Measurements from ENCODE around the gene ZCCHC7.
"Not testable (repeated sequence)": the region's sequence is repeated elsewhere in the genome, so short reads cannot be mapped to it uniquely, and the experiment has no call there.

Gene ZCCHC7

DNA sequence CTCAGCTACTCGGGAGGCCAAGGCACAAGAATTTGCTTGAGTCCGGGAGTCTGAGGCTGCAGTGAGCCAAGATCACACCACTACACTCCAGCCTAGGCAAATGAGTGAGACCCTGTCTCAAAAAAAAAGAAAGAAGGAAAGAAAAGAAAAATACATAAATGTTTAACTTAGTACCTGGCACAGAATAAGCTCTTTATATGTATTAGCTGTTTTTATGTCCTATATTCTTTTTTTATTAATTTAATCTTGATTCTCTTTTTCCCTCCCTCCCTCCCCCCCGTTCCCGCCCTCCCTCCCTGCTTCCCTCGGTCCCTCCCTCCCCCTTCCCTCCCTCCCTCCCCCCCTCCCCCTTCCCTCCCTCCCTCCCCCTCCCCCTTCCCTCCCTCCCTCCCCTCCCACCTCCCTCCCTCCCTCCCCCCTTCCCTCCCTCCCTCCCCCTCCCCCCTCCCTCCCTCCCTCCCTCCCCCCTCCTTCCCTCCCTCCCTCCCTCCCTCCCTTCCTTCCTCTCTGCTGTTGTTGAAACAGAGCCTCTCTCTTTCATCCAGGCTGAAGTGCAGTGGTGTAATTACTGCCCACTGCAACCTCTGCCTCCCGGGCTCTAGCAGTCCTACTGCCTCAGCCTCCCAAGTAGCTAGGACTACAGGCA lies 166.3 kb downstream of the ZCCHC7 start:
- H3K4me3 ChIP-seq (ENCODE audit: low read depth, low read length), result no peak overlapping the region
- H3K27ac ChIP-seq, result no peak overlapping the region
- no peaks in the 10 kb centered on the region for H3K36me3 ChIP-seq
- no peak for DNase-seq
- H3K9me3 ChIP-seq (ENCODE audit: severe bottlenecking), result no peaks in the 10 kb centered on the region
- TF ChIP-seq, protein P1, sequence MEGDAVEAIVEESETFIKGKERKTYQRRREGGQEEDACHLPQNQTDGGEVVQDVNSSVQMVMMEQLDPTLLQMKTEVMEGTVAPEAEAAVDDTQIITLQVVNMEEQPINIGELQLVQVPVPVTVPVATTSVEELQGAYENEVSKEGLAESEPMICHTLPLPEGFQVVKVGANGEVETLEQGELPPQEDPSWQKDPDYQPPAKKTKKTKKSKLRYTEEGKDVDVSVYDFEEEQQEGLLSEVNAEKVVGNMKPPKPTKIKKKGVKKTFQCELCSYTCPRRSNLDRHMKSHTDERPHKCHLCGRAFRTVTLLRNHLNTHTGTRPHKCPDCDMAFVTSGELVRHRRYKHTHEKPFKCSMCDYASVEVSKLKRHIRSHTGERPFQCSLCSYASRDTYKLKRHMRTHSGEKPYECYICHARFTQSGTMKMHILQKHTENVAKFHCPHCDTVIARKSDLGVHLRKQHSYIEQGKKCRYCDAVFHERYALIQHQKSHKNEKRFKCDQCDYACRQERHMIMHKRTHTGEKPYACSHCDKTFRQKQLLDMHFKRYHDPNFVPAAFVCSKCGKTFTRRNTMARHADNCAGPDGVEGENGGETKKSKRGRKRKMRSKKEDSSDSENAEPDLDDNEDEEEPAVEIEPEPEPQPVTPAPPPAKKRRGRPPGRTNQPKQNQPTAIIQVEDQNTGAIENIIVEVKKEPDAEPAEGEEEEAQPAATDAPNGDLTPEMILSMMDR (IDR thresholded peaks at IDR 0.05; ENCODE audit: low read depth, low read length), result no peak
- H3K27me3 ChIP-seq (ENCODE audit: insufficient read depth, low read depth, severe bottlenecking), result no peaks in the 10 kb centered on the region

DNA sequence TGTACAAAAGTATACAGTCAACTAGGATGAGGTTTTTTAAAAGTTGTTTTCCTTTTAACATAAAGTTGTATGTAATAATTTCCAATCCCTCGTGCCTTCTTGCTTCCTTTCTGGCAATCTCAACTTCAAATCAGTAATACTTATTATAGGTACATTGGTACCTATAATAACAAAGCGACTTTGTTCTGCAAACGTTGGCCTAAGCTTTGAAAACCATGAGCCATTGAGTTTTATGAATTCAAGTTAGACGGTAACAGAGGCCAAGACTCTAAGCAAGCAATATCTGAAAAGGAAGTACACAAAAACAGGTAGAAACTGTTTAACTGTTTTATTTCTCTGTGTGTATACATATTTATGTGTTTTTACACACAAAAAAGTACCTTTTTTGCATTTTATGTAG lies 166.9 kb downstream of the ZCCHC7 start:
- no peaks in the 10 kb centered on the region for H3K27me3 ChIP-seq (ENCODE audit: insufficient read depth, low read depth, severe bottlenecking)
- no peak overlapping the region for H3K27ac ChIP-seq
- TF ChIP-seq, protein P1 (IDR thresholded peaks at IDR 0.05; ENCODE audit: low read depth, low read length), result no peak
- H3K36me3 ChIP-seq, result no peaks in the 10 kb centered on the region
- H3K4me3 ChIP-seq (ENCODE audit: low read depth, low read length), result no peak overlapping the region
- H3K9me3 ChIP-seq (ENCODE audit: severe bottlenecking), result no peaks in the 10 kb centered on the region
- DNase-seq, result no peak

DNA sequence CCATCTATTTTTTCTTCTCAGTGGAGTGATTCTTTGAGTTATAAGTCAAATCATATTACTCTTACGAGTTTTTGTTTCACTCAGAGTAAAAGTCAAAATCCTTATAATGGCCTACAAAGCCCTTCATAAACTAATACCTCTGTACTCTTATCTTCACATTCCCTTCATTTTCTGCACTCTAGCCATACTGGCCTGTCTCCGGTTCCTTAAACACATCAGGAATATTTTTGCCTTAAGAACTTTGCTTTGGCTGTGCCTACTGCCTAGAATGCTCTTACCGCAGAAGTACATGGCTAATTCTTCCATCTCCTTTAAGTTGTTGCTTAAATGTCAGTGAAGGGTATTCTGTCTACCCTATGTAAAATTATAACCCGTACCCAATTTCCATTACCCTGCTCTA lies 169.3 kb downstream of the ZCCHC7 start:
- no peak for DNase-seq
- Histone ChIP-seq H3K27me3 (ENCODE audit: insufficient read depth, low read depth, severe bottlenecking) (no peaks in the 10 kb centered on the region), H3K36me3 (no peaks in the 10 kb centered on the region), H3K4me3 (ENCODE audit: low read depth, low read length) (no peak overlapping the region), H3K9me3 (ENCODE audit: severe bottlenecking) (no peaks in the 10 kb centered on the region), H3K27ac (no peak overlapping the region)
- TF ChIP-seq, protein P1 (IDR thresholded peaks at IDR 0.05; ENCODE audit: low read depth, low read length), result no peak

DNA sequence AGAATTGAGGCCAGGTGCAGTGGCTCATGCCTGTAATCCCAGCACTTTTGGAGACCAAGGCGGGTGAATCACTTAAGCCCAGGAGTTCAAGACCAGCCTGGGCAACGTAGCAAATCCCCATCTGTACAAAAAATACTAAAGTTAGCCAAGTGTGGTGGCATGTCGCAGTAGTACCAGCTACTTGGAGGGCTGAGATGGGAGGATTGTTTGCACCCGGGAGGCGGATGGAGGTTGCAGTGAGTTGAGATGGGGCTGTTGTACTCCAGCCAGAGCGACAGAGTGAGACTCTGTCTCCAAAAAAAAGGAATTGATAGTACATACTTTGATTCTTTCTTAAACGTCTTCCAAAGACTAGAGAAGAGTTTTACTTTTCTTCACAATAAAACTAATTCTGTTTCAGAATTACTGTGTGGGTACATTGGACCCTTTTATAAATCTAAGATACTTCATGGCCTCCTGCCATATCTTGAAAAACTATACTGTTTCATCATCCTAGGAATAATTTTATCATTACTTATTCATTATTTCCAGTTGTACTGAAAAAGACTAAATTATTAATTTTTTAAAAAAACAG lies 170.1 kb downstream of the ZCCHC7 start:
- H3K36me3 ChIP-seq, result no peaks in the 10 kb centered on the region
- H3K27me3 ChIP-seq (ENCODE audit: insufficient read depth, low read depth, severe bottlenecking), result no peaks in the 10 kb centered on the region
- no peaks in the 10 kb centered on the region for H3K9me3 ChIP-seq (ENCODE audit: severe bottlenecking)
- no peak for DNase-seq
- TF ChIP-seq, protein P1 (IDR thresholded peaks at IDR 0.05; ENCODE audit: low read depth, low read length), result no peak
- H3K27ac ChIP-seq, result no peak overlapping the region
- H3K4me3 ChIP-seq (ENCODE audit: low read depth, low read length), result no peak overlapping the region

DNA sequence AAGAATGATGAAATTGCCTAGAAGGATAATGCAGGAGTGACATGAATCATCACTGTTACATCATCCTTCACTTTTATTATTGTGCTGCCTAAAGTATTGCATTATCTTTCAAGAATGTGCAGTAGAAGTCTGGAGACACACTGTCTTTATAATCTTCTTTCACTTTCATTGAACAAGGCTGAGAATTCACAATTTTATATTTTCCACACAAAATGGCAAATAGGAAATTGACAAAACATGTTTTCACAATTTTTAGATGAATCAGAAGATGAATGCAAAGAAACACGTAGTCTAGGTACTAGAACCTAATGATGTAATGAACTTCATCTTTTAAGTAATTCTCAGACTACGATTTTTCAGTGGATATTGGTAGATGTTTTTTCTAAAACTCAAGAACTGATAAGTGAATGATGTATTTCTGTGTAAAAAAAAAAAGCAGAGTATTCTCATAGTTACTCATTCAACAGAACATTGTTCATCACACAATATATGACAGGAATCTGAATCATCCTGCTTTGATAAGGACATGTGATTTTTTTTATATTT lies 170.6 kb downstream of the ZCCHC7 start:
- DNase-seq, result no peak
- TF ChIP-seq, protein P1 (IDR thresholded peaks at IDR 0.05; ENCODE audit: low read depth, low read length), result no peak
- no peak overlapping the region for H3K4me3 ChIP-seq (ENCODE audit: low read depth, low read length)

DNA sequence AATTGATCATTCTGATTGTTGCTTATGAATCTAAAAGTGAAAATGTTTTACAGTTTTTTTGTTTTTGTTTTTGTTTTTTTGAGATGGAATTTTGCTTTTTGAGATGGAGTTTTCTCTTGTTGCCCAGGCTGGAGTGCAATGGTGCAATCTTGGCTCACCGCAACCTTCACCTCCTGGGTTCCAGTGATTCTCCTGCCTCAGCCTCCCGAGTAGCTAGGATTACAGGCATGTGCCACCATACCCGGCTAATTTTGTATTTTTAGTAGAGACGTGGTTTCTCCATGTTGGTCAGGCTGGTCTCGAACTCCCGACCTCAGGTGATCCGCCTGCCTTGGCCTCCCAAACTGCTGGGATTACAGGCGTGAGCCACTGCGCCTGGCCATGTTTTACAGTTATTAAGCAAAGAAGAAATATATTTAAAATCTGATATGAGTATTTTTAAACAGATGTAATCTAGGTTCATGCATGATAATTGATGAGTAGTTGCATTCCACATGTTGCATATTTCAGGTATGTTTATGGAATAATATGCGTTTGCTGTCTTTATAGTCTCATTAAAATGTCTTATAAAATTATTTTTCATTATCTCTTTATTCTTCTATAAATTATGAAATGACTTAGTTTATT lies 171.4 kb downstream of the ZCCHC7 start:
- H3K27me3 ChIP-seq (ENCODE audit: insufficient read depth, low read depth, severe bottlenecking); H3K4me3 ChIP-seq (ENCODE audit: low read depth, low read length); H3K9me3 ChIP-seq (ENCODE audit: severe bottlenecking); H3K27ac ChIP-seq; DNase-seq; H3K36me3 ChIP-seq: not testable (repeated sequence)

More for the DNA sequence above, 170.6 kb downstream of the ZCCHC7 start:
- Histone ChIP-seq H3K27me3 (ENCODE audit: insufficient read depth, low read depth, severe bottlenecking) (no peaks in the 10 kb centered on the region), H3K9me3 (ENCODE audit: severe bottlenecking) (no peaks in the 10 kb centered on the region), H3K36me3 (no peaks in the 10 kb centered on the region), H3K27ac (no peak overlapping the region)
